OCI-LY3 (cell line): ENCODE measurements around the gene JAKMIP2.

Source experiments
- EZH2phosphoT487 ChIP-seq: fragments of 200-600 bp; shearing (Covaris generic); IDR thresholded peaks from 2 replicates; pipeline ENCODE4 v1.6.1; 2018; ENCODE audit warnings: antibody characterized with exemption, mixed run types, low read depth
- TF ChIP-seq, protein P1 (sequence below): fragments of 200-600, 300-600 bp; sonication (generic); IDR thresholded peaks from 2 replicates; pipeline ENCODE4 v1.5.1; 2014; ENCODE audit warnings: antibody characterized with exemption, low read length, low read depth

DNA sequence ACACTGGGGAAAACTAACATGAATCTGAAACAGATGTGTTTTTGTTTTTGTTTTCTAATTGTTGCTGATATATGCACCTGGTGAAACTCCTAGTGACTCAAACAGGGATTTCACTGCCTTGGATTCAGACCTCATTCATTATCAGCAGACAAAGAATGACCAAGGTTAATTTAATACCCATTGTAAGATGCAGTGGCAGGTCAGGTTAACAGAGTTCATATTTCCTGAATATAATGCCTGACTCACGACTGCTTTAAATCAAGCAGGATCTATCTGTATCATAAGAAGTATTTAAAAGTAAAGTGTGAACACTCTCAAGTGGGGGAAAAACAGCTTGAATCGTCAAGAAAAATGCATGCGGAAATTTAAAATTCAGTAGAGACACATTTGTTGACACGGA lies 5.5 kb downstream of the JAKMIP2 start:
- TF ChIP-seq, protein P1, sequence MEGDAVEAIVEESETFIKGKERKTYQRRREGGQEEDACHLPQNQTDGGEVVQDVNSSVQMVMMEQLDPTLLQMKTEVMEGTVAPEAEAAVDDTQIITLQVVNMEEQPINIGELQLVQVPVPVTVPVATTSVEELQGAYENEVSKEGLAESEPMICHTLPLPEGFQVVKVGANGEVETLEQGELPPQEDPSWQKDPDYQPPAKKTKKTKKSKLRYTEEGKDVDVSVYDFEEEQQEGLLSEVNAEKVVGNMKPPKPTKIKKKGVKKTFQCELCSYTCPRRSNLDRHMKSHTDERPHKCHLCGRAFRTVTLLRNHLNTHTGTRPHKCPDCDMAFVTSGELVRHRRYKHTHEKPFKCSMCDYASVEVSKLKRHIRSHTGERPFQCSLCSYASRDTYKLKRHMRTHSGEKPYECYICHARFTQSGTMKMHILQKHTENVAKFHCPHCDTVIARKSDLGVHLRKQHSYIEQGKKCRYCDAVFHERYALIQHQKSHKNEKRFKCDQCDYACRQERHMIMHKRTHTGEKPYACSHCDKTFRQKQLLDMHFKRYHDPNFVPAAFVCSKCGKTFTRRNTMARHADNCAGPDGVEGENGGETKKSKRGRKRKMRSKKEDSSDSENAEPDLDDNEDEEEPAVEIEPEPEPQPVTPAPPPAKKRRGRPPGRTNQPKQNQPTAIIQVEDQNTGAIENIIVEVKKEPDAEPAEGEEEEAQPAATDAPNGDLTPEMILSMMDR, result no peak
- TF ChIP-seq EZH2phosphoT487, result no peak
